GM21723 (cell line): Measurements from ENCODE around the gene RAB10.
"Not testable (repeated sequence)": the region's sequence is repeated elsewhere in the genome, so short reads cannot be mapped to it uniquely, and the experiment has no call there.

ENCODE experiments used
- ATAC-seq: cut with Tn5 transposase; IDR thresholded peaks from one replicate; pipeline ENCODE4 v1.9.1; 2021; ENCODE audit warnings: mild to moderate bottlenecking, moderate library complexity; ENCODE audit not compliant: unreplicated experiment

The RAB10 gene

DNA sequence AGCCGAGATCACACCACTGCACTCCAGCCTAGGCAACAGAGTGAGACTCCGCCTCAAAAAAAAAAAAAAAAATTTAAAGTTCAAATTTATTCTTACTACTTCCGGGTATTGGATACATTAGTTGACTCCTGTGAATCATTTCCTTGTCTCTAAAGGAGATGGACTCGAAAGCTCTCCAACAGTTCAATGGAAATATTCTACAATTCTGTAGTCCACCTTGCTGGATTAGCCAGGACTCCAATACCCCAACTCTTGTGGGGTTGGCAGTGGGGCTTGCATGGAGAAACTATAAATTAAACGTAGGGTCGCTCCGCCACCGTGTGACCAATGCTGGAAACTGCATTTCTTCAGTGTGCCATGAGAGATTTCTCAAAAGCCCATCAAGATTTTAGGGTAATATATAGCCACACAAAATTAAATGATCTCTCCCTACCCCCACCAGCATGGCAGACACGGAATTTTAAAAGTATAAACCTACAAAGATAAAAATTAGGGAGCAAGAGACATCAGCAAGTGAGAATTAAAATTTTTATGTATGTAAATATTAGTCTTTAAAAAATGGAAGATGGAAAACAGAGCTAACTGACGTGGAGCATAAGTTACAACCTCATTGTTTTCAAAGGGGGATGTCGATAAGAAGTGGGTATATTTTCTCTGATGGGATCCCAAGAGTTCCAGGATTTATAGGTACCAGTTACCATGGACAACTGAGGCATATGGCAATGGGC is 111.2 kb downstream of the RAB10 start:
- ATAC-seq, result no peak

DNA sequence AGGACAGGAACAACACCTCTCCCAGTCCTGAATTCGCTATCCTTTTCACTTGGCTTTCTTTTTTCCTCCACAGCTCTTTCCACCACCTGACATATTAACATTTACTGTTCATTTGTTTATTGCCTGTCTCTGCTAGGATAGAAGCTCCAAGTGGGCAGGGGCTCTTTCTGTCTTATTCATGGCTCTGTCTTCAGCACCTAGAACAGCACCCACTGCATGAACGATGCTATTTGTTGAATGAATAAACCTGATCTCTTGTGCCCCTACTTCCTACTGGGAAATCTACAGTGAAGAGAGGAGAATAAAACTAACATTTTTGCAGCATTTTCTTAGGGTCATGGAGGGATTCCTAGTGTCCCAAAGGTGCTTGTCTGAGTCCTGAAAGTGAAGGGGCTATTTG is 114.6 kb downstream of the RAB10 start:
- ATAC-seq, result no peak

DNA sequence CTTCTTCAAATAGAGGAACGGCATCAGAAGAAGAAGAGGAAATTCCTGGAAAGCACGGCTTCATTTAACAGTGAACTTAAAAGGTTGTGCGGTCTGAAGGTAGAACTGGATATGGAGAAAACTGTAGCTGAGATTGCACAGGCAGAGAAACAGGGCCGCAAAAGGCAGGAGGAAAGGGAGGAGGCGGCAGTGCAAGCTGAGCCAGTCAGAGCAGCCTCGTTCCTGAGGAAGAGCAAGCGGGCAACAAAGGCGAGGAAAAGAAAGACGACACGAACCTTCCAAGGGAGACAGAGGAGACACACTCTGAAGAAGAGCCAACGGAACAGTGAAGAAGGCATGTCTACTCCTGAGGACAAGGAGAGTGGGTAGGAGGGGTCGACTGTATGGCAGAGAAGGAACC is 116.4 kb downstream of the RAB10 start:
- ATAC-seq, result no peak

DNA sequence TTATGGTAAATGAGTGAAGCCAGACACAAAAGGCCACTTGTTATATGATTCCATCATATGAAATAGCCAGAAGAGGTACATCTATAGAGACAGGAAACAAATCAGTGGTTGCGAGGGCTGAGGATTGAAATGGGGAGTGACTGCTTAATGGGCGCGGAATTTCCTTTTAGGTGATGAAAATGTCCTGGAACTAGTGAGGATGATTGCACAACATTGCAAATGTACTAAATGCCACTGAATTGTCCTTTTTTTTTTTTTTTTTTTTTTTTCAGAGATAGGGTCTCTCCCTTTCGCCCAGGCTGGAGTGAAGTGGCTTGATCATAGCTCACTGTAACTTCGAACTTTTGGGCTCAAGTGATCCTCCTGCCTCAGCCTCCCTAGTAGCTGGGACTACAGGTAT is 123.7 kb downstream of the RAB10 start:
- ATAC-seq, result no peak

GRCh38 chr2:26161926-26162325 is 128.0 kb downstream of the RAB10 start:
- no peak for ATAC-seq

DNA sequence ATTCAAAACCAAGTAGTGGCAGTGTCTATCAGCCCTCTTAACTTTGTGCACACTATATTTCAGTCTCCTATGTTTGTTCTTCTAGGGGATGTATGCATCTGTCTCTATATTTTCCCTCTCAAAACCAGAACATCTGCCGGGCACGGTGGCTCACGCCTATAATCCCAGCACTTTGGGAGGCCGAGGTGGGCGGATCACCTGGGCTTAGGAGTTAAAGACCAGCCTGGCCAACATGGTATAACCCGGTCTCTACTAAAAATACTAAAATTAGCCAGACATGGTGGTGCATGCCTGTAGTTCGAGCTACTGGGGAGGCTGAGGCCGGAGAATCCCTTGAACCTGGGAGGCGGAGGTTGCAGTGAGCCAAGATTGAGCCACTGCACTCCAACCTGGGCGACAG is 129.1 kb downstream of the RAB10 start:
- ATAC-seq, result no peak

DNA sequence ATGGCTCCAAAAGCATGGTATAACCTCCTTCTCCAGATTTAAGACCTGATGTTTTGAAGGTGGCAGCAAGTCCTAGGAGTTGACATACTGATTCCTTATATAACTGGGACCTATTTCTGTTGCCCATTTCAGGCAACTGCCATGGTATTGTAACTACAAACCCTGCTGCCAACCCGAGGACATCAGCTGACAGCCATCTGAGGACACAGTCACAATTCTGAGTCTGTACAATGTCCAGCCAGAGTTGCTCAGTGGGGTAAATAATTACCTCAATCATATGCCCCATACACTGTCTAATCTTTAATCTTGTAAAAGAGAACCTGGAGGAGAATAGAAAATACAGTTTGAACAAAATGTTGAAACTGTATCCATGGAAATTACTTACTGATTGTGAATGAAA is 130.3 kb downstream of the RAB10 start:
- no peak for ATAC-seq

GRCh38 chr2:26164641-26165211 is 130.8 kb downstream of the RAB10 start:
- no peak for ATAC-seq

- no peak for ATAC-seq
These were observed 131.5 kb downstream of the RAB10 start for GRCh38 chr2:26165403-26165802.

DNA sequence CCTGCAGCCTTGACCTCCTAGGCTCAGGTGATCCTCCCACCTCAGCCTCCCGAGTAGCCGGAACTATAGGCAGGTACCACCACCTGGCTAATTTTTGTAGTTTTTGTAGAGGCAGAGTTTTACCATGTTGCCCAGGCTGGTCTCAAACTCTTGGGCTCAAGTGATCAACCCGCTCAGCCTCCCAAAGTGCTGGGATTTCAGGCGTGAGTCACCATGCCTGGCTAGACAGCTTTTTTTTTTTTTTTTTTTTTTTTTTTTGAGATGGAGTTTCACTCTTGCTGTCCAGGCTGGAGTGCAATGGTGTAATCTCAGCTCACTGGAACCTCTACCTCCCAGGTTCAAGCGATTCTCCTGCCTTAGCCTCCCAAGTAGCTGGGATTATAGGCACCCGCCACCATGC is 132.7 kb downstream of the RAB10 start:
- not testable (repeated sequence) for ATAC-seq

DNA sequence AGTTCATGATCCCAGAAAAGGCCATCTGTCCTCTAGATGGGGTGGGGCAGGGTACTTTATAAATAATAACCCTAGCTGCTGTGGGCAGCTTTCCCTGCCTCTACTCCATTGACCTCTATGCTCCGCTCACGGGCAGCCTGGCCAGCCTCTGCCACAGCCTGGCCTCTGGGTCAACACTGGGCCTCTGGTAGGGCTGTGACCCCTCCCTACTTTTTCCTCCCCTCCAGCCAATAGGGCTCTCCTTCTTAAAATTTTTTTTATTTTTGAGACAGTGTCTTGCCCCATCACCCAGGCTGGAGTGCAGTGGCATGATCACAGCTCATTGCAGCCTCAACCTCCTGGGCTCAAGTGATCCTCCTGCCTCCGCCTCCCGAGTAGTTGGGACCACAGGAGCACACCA is 134.9 kb downstream of the RAB10 start:
- ATAC-seq, result no peak

GRCh38 chr2:26169226-26169625 is 135.3 kb downstream of the RAB10 start:
- ATAC-seq, result no peak

DNA sequence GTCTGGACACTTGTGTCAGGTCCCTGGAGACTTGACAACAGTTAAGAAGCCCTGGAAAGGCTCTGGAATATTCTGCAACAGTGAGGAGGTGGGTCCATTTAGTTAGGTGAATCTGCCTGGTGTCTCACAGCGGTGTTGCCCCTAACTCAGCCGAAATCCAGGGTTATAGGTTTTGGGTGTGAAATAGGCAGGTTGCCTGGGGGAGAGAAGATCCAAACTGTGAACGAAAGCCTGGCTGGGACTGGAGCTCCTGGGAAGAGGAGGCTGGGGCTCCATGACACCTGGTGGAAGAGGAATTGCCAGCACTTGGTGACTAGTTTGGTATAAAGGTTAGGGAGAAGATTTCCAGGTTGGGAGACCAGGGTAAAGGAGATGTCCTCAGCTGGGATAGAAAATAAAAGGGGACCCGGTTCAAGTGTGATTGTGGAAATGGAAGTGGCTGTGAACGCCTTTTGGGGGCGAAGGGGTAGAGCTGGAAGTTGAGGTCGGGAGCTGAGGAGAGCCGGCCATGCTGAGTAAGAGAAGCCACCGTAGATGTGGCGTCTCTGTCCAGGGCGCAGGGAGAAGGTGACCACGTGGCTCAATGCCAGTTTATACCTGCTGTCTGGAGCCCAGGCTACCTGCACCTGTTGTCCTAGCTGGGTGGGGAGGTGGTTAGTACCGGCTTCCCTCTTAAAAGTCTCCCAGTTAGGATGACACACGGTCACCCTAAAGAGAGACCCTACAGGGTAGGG is 136.0 kb downstream of the RAB10 start:
- ATAC-seq, result no peak

DNA sequence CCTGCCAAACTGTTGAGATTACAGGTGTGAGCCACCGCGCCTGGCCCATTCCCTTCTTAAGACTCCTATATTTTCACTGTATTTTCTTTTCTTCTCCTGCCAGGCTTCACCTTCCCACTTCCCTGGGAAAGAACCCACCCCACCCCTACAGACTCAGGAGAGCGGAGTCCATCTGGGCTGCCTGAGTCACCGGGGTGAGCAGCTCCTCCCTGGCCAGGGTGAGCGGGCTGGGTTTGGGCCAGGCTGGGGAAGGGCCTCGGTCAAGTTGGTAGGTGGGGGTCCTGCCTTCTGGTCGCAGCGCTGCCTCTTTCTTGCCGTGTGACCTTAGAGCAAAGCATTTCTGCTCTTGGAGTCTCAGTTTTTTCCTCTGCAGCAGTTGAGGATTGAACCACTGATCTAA is 136.9 kb downstream of the RAB10 start:
- no peak for ATAC-seq

- no peak for ATAC-seq
These were observed 138.4 kb downstream of the RAB10 start for GRCh38 chr2:26172189-26172870.

- ATAC-seq, result no peak
These were observed 139.2 kb downstream of the RAB10 start, which contains the start of gene GAREM2 for GRCh38 chr2:26172871-26173775. Gene GAREM2 (plus strand): TSS chr2:26173088. CDS start chr2:26173221, 133 bp downstream.

- no peak for ATAC-seq
These were observed 140.0 kb downstream of the RAB10 start for GRCh38 chr2:26173776-26174482.

DNA sequence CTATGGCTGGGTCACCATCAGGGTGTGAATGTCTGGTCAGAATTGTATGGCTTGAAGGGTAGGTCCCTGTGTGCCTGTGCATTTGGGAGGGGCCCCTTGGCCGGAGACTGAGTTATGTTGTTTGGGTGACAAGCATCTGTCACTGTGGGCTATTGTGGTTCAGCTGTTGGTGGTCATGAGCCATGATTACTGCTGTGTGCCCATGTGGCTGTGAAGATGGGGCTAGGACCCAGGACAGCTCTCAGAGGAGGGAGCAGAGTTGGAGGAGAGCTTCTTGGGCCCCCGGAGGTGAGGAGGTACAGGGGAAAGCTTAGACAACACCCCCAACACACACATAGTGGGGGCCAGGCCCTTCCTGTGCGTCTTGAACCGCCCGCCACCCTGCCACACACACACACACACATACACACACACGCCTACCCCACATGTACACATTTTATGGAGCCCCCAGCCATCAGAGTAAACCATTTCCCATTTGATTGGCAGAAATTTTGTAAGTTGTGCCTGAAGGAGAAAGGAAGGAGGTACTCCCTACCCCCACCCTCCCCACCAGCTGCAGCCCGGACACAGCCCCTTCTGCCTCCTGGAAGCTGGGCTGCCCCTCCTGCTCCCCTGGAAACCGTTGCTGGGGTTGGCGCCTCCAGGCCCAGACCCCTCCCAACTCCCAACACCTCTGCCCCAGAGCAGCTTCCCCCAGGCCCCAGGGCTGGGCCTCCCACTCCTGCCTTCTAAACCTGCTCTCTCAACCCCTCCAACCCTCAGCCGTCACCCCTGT is 141.0 kb downstream of the RAB10 start:
- ATAC-seq, result no peak
